Smooth muscle cell (in vitro differentiated cells): ENCODE data around the gene NABP1. TPM values are rescaled to one million over a fixed set of nuclear protein-coding genes. Genes with fewer than 3 reads are reported as not detected.

Source experiments
- DNase-seq: peaks from one replicate; lab custom pipeline; 2025; ENCODE audit not compliant: unreplicated experiment; lab: John Stamatoyannopoulos, UW
- H2AFZ ChIP-seq: fragments of 200-600 bp; sonication (generic); 2 replicates; pipeline ENCODE4 v1.6.0; 2016; ENCODE audit warnings: antibody characterized with exemption, low read depth, mild to moderate bottlenecking
- H3F3A ChIP-seq: fragments of 200-600 bp; sonication (generic); 2 replicates; pipeline ENCODE4 v1.6.0; 2017; ENCODE audit warnings: antibody characterized with exemption, low read depth
- H3K27ac ChIP-seq: fragments of 200-600 bp; sonication (generic); 2 replicates; pipeline ENCODE4 v1.5.1; 2016; ENCODE audit warnings: low read depth, mild to moderate bottlenecking
- H3K27me3 ChIP-seq: fragments of 200-600 bp; sonication (generic); 2 replicates; pipeline ENCODE4 v1.6.1; 2016; ENCODE audit warnings: low read depth, mild to moderate bottlenecking
- H3K36me3 ChIP-seq: fragments of 200-600 bp; sonication (generic); 2 replicates; pipeline ENCODE4 v1.5.1; 2016; ENCODE audit warnings: low read depth
- H3K4me1 ChIP-seq: fragments of 200-600 bp; sonication (generic); 2 replicates; pipeline ENCODE4 v1.5.1; 2016; ENCODE audit warnings: low read depth
- H3K4me2 ChIP-seq: fragments of 200-600 bp; sonication (generic); 2 replicates; pipeline ENCODE4 v1.6.0; 2016; ENCODE audit warnings: mild to moderate bottlenecking
- H3K4me3 ChIP-seq: fragments of 200-600 bp; sonication (generic); 2 replicates; pipeline ENCODE4 v1.5.1; 2016; ENCODE audit warnings: mild to moderate bottlenecking
- H3K79me2 ChIP-seq: fragments of 200-600 bp; sonication (generic); 2 replicates; pipeline ENCODE4 v1.6.0; 2016; ENCODE audit warnings: low read depth, mild to moderate bottlenecking
- H3K9ac ChIP-seq: fragments of 200-600 bp; sonication (generic); 2 replicates; pipeline ENCODE4 v1.6.0; 2016; ENCODE audit warnings: low read depth
- H3K9me3 ChIP-seq: fragments of 200-600 bp; sonication (generic); replicated peaks from 2 replicates; pipeline ENCODE4 v1.5.1; 2016; ENCODE audit warnings: low read depth
- H4K20me1 ChIP-seq: fragments of 200-600 bp; sonication (generic); 2 replicates; pipeline ENCODE4 v1.6.0; 2016; ENCODE audit warnings: low read depth
- CTCF ChIP-seq: fragments of 200-600 bp; sonication (generic); IDR thresholded peaks from 2 replicates; pipeline ENCODE4 v1.5.1; 2017; ENCODE audit warnings: borderline replicate concordance, mild to moderate bottlenecking, antibody characterized with exemption; ENCODE audit not compliant: insufficient read depth, poor library complexity, severe bottlenecking
- WGBS: methylation state at CpG from one replicate; pipeline ENCODE4 v1.1.7; 2016; ENCODE audit warnings: low lambda C conversion rate; 5-methylcytosine and 5-hydroxymethylcytosine counted together
- polyA plus RNA-seq: library from polyadenylated mRNA; unstranded; fragments of >200 nt; fragmentation: Nextera tagmentation; extraction: Ambion mirVana; gene quantifications from 2 replicates; pipeline ENCODE4 v1.2.1, GENCODE V29; 2016
- total RNA-seq: library from RNA; depleted of rRNA; stranded (reverse); fragments of >200 nt; gene quantifications from 2 replicates; pipeline ENCODE4 v1.2.3, GENCODE V29; 2014

Gene NABP1
- total and polyA plus RNA-seq, 2 experiments from 2014 or later, result 7.8 to 44.9 TPM

- H3K4me1 ChIP-seq, result peaks cover 6% of the 10 kb centered on the region
- H3K36me3 ChIP-seq, result no peaks in the 10 kb centered on the region
- no peak for TF ChIP-seq CTCF
- peak overlapping the region; percentile 91 for H3K4me2 ChIP-seq
- H3K27me3 ChIP-seq, result no peaks in the 10 kb centered on the region
- DNase-seq, result no peak
- 74% methylated on average over 3 of the region's 3 CpGs for WGBS
- H3K9me3 ChIP-seq, result no peaks in the 10 kb centered on the region
- peak overlapping the region; percentile 99 for H3K27ac ChIP-seq
- H4K20me1 ChIP-seq, result no peaks in the 10 kb centered on the region
- peak overlapping the region; percentile 56 for H2AFZ ChIP-seq
- H3K79me2 ChIP-seq, result peaks cover 18% of the 10 kb centered on the region
- H3F3A ChIP-seq, result no peaks in the 10 kb centered on the region
- H3K9ac ChIP-seq, result no peak overlapping the region
- H3K4me3 ChIP-seq, result no peak overlapping the region
Observed at GRCh38 chr2:191675807-191676721, 1.9 kb upstream of the NABP1 start.

GRCh38 chr2:191676790-191677645, 918 bp upstream of the NABP1 start:
- no peaks in the 10 kb centered on the region for H3K27me3 ChIP-seq
- H3K9ac ChIP-seq, result peak overlapping the region; percentile 98
- H3K27ac ChIP-seq, result peak overlapping the region; percentile 99
- DNase-seq, result no peak
- peak overlapping the region; percentile 91 for H3K4me2 ChIP-seq
- no peaks in the 10 kb centered on the region for H3K36me3 ChIP-seq
- H3K9me3 ChIP-seq, result no peaks in the 10 kb centered on the region
- no peak for TF ChIP-seq CTCF
- H3K4me1 ChIP-seq, result peaks cover 6% of the 10 kb centered on the region
- no peak overlapping the region for H2AFZ ChIP-seq
- H3K79me2 ChIP-seq, result peaks cover 20% of the 10 kb centered on the region
- no peaks in the 10 kb centered on the region for H4K20me1 ChIP-seq
- 37% methylated on average over 8 of the region's 8 CpGs for WGBS
- peak overlapping the region; percentile 72 for H3K4me3 ChIP-seq
- H3F3A ChIP-seq, result no peaks in the 10 kb centered on the region

GRCh38 chr2:191678437-191679100, 633 bp downstream of the NABP1 start:
- peaks cover 20% of the 10 kb centered on the region for H3K79me2 ChIP-seq
- TF ChIP-seq CTCF, result no peak
- no peaks in the 10 kb centered on the region for H3K27me3 ChIP-seq
- H2AFZ ChIP-seq, result no peak overlapping the region
- 4% methylated on average over 33 of the region's 40 CpGs for WGBS
- no peaks in the 10 kb centered on the region for H3F3A ChIP-seq
- peak overlapping the region; percentile 94 for H3K4me2 ChIP-seq
- DNase-seq, result no peak
- H4K20me1 ChIP-seq, result no peaks in the 10 kb centered on the region
- peaks cover 6% of the 10 kb centered on the region for H3K4me1 ChIP-seq
- H3K9me3 ChIP-seq, result no peaks in the 10 kb centered on the region
- peak overlapping the region; percentile 99 for H3K27ac ChIP-seq
- H3K4me3 ChIP-seq, result peak overlapping the region; percentile 72
- H3K36me3 ChIP-seq, result peaks cover 8% of the 10 kb centered on the region
- H3K9ac ChIP-seq, result peak overlapping the region; percentile 97
